GM12872 (cell line): ENCODE measurements around the gene NTNG1.

Source experiments
- CTCF ChIP-seq: IDR thresholded peaks from 3 replicates; pipeline ENCODE4 v1.5.1; 2011; ENCODE audit warnings: low read depth, mild to moderate bottlenecking, low read length, moderate library complexity; ENCODE audit not compliant: insufficient read depth

The NTNG1 gene

GRCh38 chr1:107138166-107138565 is 2.7 kb upstream of the NTNG1 start:
- no peak for TF ChIP-seq CTCF

GRCh38 chr1:107138767-107139445 is 1.9 kb upstream of the NTNG1 start:
- TF ChIP-seq CTCF = no peak

GRCh38 chr1:107139833-107140702 is 771 bp upstream of the NTNG1 start:
- no peak for TF ChIP-seq CTCF

- no peak for TF ChIP-seq CTCF
Measured at GRCh38 chr1:107141491-107142126, 770 bp downstream of the NTNG1 start.

- peak; percentile 41; the same call in 1 of the 3 replicates for TF ChIP-seq CTCF
Measured at GRCh38 chr1:107142140-107142542, 1.3 kb downstream of the NTNG1 start.

GRCh38 chr1:107142666-107143065 is 1.8 kb downstream of the NTNG1 start:
- no peak for TF ChIP-seq CTCF

GRCh38 chr1:107145637-107146036 is 4.8 kb downstream of the NTNG1 start:
- no peak for TF ChIP-seq CTCF
